Naive B cell (primary cell): ENCODE measurements around the gene SPINK2. TPM values are rescaled to one million over a fixed set of nuclear protein-coding genes. Genes with fewer than 3 reads are reported as not detected.

Experiments used
- ATAC-seq, 2 donors: fragments of 150-1000 bp; cut with Tn5 transposase; 2 replicates each; pipeline ENCODE4 v1.10.0; 2021; ENCODE audit warnings: low read depth in 2 of 2, mild to moderate bottlenecking in 2 of 2, moderate library complexity in 2 of 2
- DNase-seq: peaks from one replicate; pipeline ENCODE4 v3.0.0; 2022
- H3K27ac Mint-ChIP-seq, 6 donors: one replicate each; pipeline ENCODE4 v1.8.0; 2020 to 2022; ENCODE audit warnings: mild to moderate bottlenecking in 6 of 6, mixed read lengths in 6 of 6, moderate library complexity in 5 of 6, inconsistent platforms in 2 of 6
- H3K27me3 Mint-ChIP-seq, 3 donors: one replicate each; pipeline ENCODE4 v1.8.0; 2021 to 2022; ENCODE audit warnings: mixed read lengths in 3 of 3, mild to moderate bottlenecking in 1 of 3
- H3K36me3 Mint-ChIP-seq, 2 donors: one replicate each; pipeline ENCODE4 v1.8.0; 2020 to 2022; ENCODE audit warnings: mixed read lengths in 2 of 2, inconsistent platforms in 1 of 2, mild to moderate bottlenecking in 1 of 2
- H3K4me1 Mint-ChIP-seq, 3 donors: one replicate each; pipeline ENCODE4 v1.8.0; 2020 to 2022; ENCODE audit warnings: mixed read lengths in 3 of 3, inconsistent platforms in 1 of 3, mild to moderate bottlenecking in 1 of 3, moderate library complexity in 1 of 3
- H3K4me3 Mint-ChIP-seq, 8 donors: one replicate each; pipeline ENCODE4 v1.8.0; 2020 to 2022; ENCODE audit warnings: mild to moderate bottlenecking in 8 of 8, mixed read lengths in 8 of 8, moderate library complexity in 8 of 8, inconsistent platforms in 2 of 8
- H3K9me3 Mint-ChIP-seq, 7 donors: one replicate each; pipeline ENCODE4 v1.8.0; 2020 to 2022; ENCODE audit warnings: mixed read lengths in 7 of 7, mild to moderate bottlenecking in 5 of 7, inconsistent platforms in 2 of 7, moderate library complexity in 1 of 7
- polyA plus RNA-seq, 6 donors: library from polyadenylated mRNA; unstranded; fragments of 300-500 nt; fragmentation: Illumina TruSeq; gene quantifications; one replicate each; pipeline ENCODE4 v1.2.3, GENCODE V29; 2021; ENCODE audit warnings: low read depth in 6 of 6

Gene SPINK2
- polyA plus RNA-seq, 6 donors from 2014 or later = 5.9 to 61.2 (median 24.7) TPM

DNA sequence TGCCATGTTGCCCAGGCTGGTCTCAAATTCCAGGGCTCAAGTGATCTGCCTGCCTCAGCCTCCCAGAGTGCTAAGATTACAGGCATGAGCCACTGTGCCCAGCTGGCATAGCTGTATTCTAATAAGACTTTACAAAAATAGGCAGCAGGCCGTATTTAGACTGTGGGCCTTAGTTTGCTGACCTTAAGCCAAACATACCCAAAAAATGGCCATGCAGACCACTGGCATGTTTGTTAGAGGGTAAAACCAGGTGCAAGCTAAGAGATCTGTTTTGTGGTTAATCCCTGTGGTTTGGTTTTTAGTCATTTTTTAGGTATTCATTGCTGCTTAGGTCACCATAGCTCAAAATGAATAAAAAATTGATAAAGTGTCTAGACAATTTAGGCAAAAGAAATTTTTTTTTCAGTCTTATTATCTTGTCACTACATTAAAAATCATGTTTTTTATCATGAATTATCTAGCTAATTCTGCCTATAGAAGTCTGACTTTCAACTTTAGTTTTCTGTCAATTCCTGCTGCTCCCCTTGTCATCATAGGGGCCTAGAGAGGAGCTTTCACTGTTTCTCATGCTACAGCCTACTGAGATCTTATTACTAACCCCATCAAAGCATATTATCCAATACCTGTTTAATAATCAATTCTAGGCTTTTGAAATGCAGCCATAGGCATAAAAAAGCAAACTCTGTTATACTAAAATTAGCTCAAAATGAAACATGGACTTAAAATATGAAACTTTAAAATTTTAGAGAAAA, 7.5 kb upstream of the SPINK2 start:
- ATAC-seq = no peak
- Mint-ChIP-seq H3K4me1 (peaks cover 0 to 8% (median 0%) of the 10 kb centered on the region in 3 donors), H3K27me3 (peaks cover 0 to 5% (median 0%) of the 10 kb centered on the region in 3 donors), H3K36me3 (no peaks in the 10 kb centered on the region), H3K4me3 (no peak overlapping the region), H3K27ac (peak overlapping the region in 1 of 6 donors; percentile 14), H3K9me3 (no peaks in the 10 kb centered on the region)
- no peak for DNase-seq

DNA sequence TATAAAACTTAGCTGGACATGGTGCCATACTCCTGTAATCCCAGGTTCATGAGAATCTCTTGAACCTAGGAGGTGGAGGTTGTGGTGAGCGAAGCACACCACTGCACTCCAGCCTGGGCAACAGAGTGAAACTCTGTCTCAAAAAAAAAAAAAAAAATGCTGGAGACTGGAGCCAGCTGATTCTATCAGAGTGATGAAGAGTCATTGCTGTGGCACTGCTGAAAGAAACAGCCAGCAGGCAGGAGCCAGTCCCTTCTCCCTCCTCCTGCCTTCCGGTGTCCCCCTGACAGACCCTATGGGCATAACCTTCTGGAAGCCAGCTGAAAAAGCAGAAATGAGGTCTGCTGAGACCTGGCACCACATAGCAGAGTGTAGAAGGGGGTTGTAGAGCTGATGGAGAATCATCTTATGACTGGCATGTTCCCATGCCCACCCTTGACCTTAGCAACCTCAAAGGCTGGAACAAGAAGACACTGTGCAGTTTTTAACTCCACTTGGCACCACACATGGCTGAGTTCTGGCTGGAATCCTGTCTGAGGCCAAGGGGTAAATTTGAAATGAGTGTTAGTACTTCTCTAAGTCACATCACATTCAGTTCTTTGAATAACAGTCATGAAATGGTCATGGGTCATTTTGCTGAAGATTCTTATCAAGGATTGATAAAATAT, 2.6 kb upstream of the SPINK2 start:
- Mint-ChIP-seq H3K27me3 (peaks cover 5 to 13% (median 12%) of the 10 kb centered on the region in 3 donors), H3K27ac (no peak overlapping the region), H3K36me3 (no peaks in the 10 kb centered on the region), H3K4me3 (no peak overlapping the region), H3K4me1 (peaks cover 8 to 28% (median 12%) of the 10 kb centered on the region in 3 donors), H3K9me3 (no peaks in the 10 kb centered on the region)
- DNase-seq (no peak), ATAC-seq (no peak)

DNA sequence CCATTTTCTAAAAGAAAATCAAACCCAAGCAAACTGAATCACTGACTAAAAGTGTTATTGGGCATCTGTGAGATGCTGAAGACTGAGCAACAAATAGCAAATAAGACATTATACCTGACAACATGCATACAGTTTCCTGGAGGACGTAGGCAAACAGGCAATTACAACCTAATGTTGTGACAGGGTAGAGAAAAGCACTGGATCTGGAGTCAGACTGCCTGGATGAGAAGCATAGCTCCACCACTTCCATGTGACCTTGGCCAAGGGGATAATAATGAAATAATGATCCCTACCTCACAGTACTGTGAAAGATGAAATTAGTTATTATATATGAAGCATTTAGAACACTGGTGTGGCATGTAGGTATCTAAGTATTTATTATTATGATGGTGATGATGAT, 2.7 kb downstream of the SPINK2 start:
- no peak for ATAC-seq
- peak overlapping the region in 2 of 6 donors; percentile 30 to 60 for H3K27ac Mint-ChIP-seq
- H3K36me3 Mint-ChIP-seq = no peaks in the 10 kb centered on the region
- DNase-seq = no peak
- peaks cover 20 to 44% (median 28%) of the 10 kb centered on the region in 3 donors for H3K4me1 Mint-ChIP-seq
- H3K9me3 Mint-ChIP-seq = no peaks in the 10 kb centered on the region
- H3K4me3 Mint-ChIP-seq = peak overlapping the region in 2 of 8 donors; percentile 22 to 67
- H3K27me3 Mint-ChIP-seq = peaks cover 4 to 13% (median 12%) of the 10 kb centered on the region in 3 donors

DNA sequence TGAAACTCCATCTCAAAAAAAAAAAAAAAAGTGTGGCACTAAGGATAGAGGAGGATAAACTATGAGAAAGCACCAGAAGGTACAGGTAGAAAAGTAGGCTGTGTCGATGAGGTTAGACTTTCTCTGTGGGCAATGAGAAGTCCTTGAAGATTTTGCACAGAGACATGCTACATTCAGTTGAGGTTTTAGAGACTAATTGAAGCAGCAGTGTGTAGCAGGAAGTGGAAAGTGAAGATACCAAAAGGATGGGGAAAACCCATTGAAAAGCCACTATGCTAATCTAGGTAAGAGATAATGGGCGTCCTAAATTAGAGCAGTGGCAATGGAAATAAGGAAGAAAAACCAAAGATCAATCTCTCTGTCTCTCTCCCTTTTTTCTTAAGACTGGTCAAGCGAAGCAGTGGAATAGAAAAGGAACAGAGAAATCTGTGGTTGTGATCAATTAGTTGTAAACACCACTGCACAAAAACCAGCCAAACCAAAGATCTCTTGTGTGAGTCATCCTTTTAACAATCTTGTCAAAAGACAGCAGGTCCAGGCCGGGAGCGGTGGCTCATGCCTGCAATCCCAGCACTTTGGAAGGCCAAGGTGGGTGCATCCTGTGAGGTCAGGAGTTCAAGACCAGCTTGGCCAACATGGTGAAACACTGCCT, 3.5 kb downstream of the SPINK2 start:
- Mint-ChIP-seq H3K9me3 (no peaks in the 10 kb centered on the region), H3K36me3 (no peaks in the 10 kb centered on the region), H3K27ac (peak overlapping the region in 5 of 6 donors; percentile 1 to 91 (median 55)), H3K27me3 (peaks cover 4 to 12% (median 8%) of the 10 kb centered on the region in 3 donors), H3K4me1 (peaks cover 20 to 44% (median 28%) of the 10 kb centered on the region in 3 donors), H3K4me3 (peak overlapping the region in 6 of 8 donors; percentile 1 to 67 (median 36))
- peak; percentile 47 to 61 for ATAC-seq
- peak; percentile 24 for DNase-seq

DNA sequence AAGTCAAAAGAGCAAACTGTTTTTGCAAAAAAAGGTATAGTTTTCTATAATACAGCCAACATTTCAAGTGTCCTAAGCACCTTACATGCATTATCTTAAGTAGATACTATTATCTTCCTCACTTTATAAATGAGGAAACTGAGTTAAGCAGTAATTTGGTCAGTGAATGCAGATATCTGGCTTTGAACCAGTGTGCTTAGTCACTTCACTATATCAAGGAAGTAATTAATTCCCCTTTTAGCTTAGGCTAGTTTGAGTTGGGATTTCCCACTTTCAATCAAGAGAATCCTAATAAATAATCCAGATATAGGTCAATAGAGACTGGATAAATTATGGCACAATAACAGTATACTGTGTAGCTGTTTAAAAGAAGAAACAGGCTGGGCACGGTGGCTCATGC, 14.8 kb downstream of the SPINK2 start:
- no peak overlapping the region for H3K4me3 Mint-ChIP-seq
- peaks cover 6 to 23% (median 8%) of the 10 kb centered on the region in 3 donors for H3K4me1 Mint-ChIP-seq

DNA sequence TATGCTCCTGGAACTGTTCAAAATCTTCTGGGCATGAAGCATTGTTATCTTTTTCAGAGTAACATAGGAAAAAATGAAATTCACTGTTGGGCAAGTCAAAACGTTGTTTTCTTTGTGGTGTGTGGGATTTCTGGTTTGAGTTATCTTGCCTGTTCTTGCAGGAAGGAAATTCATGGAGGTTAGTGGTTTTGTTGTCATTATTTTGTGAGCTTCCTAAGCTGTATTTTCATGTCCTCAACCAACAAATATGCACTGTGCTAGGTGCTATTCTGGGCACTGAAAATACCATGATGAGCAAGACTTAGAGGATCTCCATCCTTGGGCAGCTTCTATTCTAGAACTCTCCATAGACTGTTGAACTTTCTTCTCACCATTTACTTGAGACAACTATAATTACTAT, 16.9 kb downstream of the SPINK2 start:
- peak overlapping the region in 1 of 8 donors; percentile 20 for H3K4me3 Mint-ChIP-seq
- H3K36me3 Mint-ChIP-seq = no peaks in the 10 kb centered on the region
- peaks cover 6 to 34% (median 15%) of the 10 kb centered on the region in 3 donors for H3K4me1 Mint-ChIP-seq
- no peaks in the 10 kb centered on the region for H3K9me3 Mint-ChIP-seq
- no peak for ATAC-seq
- no peaks in the 10 kb centered on the region for H3K27me3 Mint-ChIP-seq
- DNase-seq = no peak
- H3K27ac Mint-ChIP-seq = peak overlapping the region in 1 of 6 donors; percentile 49

More for the DNA sequence above, 14.8 kb downstream of the SPINK2 start:
- DNase-seq (no peak), ATAC-seq (no peak)
- Mint-ChIP-seq H3K27ac (peak overlapping the region in 1 of 6 donors; percentile 36), H3K36me3 (no peaks in the 10 kb centered on the region), H3K27me3 (no peaks in the 10 kb centered on the region), H3K9me3 (no peaks in the 10 kb centered on the region)

DNA sequence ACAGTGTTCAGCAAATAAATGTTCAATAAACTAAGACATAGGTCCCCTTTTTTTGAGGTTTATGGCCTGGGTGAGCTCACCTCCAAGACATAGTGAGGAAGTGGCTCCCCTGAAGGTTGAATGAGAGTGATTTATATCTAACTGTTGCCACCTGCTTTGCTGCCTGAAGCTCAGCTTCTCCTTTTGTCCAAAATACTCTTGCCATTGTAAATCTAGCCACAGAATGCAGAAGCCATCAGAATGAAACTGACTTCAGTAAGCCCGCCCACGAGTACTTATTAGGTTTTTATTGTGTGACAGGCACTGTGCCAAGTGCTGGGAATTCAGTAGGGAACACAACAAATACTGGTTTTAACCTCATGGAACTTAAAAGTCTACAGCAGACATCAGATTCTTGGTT, 18.0 kb downstream of the SPINK2 start:
- ATAC-seq (peak; percentile 71 to 80), DNase-seq (peak; percentile 45)
- H3K36me3 Mint-ChIP-seq = no peaks in the 10 kb centered on the region
- no peaks in the 10 kb centered on the region for H3K27me3 Mint-ChIP-seq
- H3K27ac Mint-ChIP-seq = peak overlapping the region in 4 of 6 donors; percentile 2 to 91 (median 26)
- peak overlapping the region in 3 of 8 donors; percentile 32 to 53 (median 33) for H3K4me3 Mint-ChIP-seq
- no peaks in the 10 kb centered on the region for H3K9me3 Mint-ChIP-seq
- H3K4me1 Mint-ChIP-seq = peaks cover 6 to 39% (median 19%) of the 10 kb centered on the region in 3 donors

DNA sequence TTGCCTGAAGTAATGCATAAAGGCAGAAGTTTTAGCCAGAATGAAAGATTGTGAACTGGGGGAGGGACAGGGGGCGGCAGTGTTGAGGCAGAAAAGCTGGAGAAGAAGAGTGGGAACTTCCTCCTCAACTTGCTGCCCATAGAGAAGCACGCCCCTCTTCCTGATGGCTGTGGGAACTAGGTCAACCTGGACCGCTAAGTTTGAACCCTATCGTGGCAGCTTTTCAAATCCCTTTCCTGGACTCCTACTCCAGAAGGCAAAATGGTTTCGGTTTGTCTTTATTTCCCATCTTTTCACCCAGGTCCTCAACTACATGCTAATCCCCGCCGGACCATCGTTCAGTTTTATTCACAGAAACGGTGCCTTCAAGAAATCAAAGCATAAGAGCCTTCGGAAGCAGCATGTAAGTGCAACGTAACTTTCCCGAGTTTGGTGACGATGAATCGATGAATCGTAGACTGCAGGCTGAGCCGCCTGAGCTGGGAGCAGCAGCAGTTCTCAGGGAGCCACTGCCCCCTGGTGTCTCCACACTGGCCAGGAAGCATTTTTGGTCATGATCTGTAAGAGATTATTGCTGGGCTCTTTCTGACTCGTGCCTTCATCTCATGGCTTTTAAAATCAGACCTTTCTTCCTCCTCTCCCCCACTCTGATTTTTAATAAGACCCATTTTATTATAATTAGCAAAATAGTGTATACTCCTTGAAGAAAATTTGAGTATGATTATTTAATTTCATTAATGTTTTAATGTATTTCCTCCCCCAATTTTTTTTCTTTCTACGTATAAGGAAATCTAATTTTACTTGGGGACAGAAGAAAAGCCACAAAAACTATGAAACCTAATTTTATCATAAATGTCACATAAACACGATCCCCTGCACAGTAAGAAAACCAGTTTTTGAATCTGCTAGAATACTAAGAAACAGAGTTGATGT, 21.4 kb downstream of the SPINK2 start:
- DNase-seq = peak; percentile 71
- peak; percentile 83 to 88 for ATAC-seq
- Mint-ChIP-seq H3K27ac (peak overlapping the region; percentile 90 to 96 (median 93)), H3K9me3 (no peaks in the 10 kb centered on the region), H3K4me3 (peak overlapping the region; percentile 93 to 99 (median 97)), H3K27me3 (no peaks in the 10 kb centered on the region), H3K4me1 (peaks cover 9 to 39% (median 23%) of the 10 kb centered on the region in 3 donors), H3K36me3 (no peaks in the 10 kb centered on the region)

DNA sequence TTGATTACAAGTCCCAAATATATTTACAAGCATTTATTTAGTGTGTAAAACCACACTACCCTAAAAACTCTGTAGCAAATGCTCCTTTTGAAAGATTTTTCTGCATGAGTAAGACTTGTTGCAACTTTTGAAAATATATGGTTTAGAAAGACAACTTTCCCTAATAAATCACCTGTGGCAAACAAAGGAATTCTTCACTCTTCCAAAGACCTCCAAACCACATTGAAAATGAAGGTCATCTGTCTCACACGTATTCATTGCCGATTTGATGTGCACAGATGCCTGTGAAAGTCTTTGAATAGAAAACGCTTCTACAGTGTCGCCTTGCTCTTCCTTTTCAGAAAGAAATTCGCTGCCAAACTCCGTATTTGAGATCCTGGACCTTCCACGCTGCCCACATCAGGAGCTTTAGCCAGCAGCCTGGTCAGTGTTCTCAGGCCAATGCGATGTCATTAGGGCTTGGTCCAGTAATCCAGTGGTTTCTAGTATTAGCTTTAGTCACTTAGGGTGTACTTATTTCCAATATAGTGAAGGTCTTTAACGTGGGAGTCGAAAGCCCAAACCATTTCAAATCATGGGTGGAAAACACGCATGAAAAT, 22.2 kb downstream of the SPINK2 start:
- H3K27ac Mint-ChIP-seq = peak overlapping the region in 5 of 6 donors; percentile 44 to 96 (median 93)
- no peaks in the 10 kb centered on the region for H3K36me3 Mint-ChIP-seq
- no peaks in the 10 kb centered on the region for H3K9me3 Mint-ChIP-seq
- DNase-seq (no peak), ATAC-seq (no peak)
- H3K4me3 Mint-ChIP-seq = peak overlapping the region; percentile 93 to 99 (median 97)
- no peaks in the 10 kb centered on the region for H3K27me3 Mint-ChIP-seq
- peaks cover 9 to 33% (median 23%) of the 10 kb centered on the region in 3 donors for H3K4me1 Mint-ChIP-seq

DNA sequence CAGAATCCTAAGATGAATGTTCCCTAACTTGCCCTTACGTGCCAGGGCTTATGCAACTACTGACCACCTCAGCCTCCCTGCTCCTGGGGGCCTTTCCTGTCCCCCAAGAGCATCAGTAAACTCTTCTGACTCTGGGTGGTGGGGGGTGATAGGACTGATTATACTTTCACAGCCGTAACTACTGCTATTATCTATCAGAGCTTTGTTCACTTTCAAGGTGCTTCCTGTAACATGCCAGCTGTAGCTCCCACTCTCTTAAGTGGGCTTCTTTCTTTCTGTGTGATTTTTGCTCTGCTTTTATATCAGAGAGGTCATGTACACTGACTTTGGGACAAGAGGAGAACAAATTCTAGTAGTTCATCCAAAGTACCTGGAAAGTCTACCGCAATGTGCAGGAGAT, 25.3 kb downstream of the SPINK2 start:
- Mint-ChIP-seq H3K4me3 (peak overlapping the region in 2 of 8 donors; percentile 4 to 46), H3K36me3 (no peaks in the 10 kb centered on the region), H3K9me3 (no peaks in the 10 kb centered on the region), H3K27me3 (no peaks in the 10 kb centered on the region), H3K4me1 (peaks cover 3 to 26% (median 15%) of the 10 kb centered on the region in 3 donors), H3K27ac (peak overlapping the region in 2 of 6 donors; percentile 8 to 42)
- DNase-seq = no peak
- ATAC-seq = no peak

DNA sequence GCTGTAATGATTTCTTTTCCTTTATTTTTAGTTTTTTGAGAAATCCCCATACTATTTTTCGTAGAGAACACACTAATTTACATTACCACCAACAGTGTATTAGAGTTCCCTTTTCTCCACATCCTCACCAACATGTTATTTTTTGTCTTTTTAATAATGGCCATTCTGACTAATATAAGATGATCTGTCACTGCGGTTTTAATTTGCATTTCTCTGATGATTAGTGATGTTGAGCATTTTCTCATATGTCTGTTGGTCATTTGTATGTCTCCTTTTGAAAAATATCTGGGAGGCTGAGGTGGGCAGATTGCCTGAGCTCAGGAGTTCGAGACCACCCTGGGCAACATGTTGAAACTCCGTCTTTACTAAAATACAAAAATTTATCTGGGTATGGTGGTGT, 30.2 kb downstream of the SPINK2 start:
- Mint-ChIP-seq H3K27me3 (no peaks in the 10 kb centered on the region), H3K4me3 (peak overlapping the region in 2 of 8 donors; percentile 17 to 35), H3K36me3 (no peaks in the 10 kb centered on the region), H3K27ac (no peak overlapping the region), H3K9me3 (peaks cover 0 to 5% (median 0%) of the 10 kb centered on the region in 7 donors), H3K4me1 (peaks cover 3 to 15% (median 4%) of the 10 kb centered on the region in 3 donors)
- DNase-seq (no peak), ATAC-seq (no peak)

DNA sequence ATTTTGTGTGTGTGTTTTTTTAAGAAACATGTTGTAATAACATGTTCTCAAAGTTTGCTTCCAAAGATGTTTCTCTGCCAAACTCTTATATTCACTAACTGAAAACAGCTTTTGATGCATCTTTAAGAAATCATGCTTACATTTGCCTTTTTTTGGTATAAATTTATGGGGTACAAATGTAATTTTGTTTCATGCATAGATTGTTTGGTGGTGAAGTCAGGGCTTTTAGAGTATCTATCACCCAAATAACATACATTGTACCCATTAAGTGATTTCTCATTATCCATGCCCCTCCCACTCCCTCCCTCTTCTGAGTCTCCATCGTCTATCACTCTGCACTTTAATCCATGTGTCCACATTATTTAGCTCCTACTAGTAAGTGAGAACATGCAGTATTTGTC, 30.8 kb downstream of the SPINK2 start:
- Mint-ChIP-seq H3K9me3 (peaks cover 0 to 5% (median 0%) of the 10 kb centered on the region in 7 donors), H3K27me3 (no peaks in the 10 kb centered on the region), H3K4me1 (peaks cover 0 to 11% (median 0%) of the 10 kb centered on the region in 3 donors), H3K36me3 (no peaks in the 10 kb centered on the region), H3K4me3 (no peak overlapping the region), H3K27ac (no peak overlapping the region)
- no peak for ATAC-seq
- no peak for DNase-seq
